WI38 (cell line): ENCODE results near the gene ANG.
"Not testable (repeated sequence)": the region's sequence is repeated elsewhere in the genome, so short reads cannot be mapped to it uniquely, and the experiment has no call there.

ENCODE experiments used
- H3K4me3 ChIP-seq: 2 replicates; pipeline ENCODE4 v1.5.1; 2011; ENCODE audit warnings: low read depth, mild to moderate bottlenecking, control low read depth, low read length
- CTCF ChIP-seq: IDR thresholded peaks from 2 replicates; pipeline ENCODE4 v1.5.1; 2012; ENCODE audit warnings: low read depth, mild to moderate bottlenecking, control low read depth, low read length

ANG gene

GRCh38 chr14:20662968-20663732, 25.4 kb upstream of the ANG start:
- TF ChIP-seq CTCF, result no peak
- peak overlapping the region; percentile 10; the same call in 1 of the 2 replicates for H3K4me3 ChIP-seq

- not testable (repeated sequence) for H3K4me3 ChIP-seq
Observed at GRCh38 chr14:20666400-20666961, 22.1 kb upstream of the ANG start.

GRCh38 chr14:20667957-20668356, 20.6 kb upstream of the ANG start:
- H3K4me3 ChIP-seq, result no peak overlapping the region
- TF ChIP-seq CTCF, result no peak

GRCh38 chr14:20668969-20669368, 19.6 kb upstream of the ANG start:
- H3K4me3 ChIP-seq, result no peak overlapping the region
- no peak for TF ChIP-seq CTCF

GRCh38 chr14:20671597-20672283, 16.8 kb upstream of the ANG start:
- TF ChIP-seq CTCF, result no peak
- no peak overlapping the region for H3K4me3 ChIP-seq

- no peak overlapping the region for H3K4me3 ChIP-seq
- no peak for TF ChIP-seq CTCF
Observed at GRCh38 chr14:20675669-20676068, 12.9 kb upstream of the ANG start.

GRCh38 chr14:20676072-20676471, 12.5 kb upstream of the ANG start:
- H3K4me3 ChIP-seq, result no peak overlapping the region

More at GRCh38 chr14:20676072-20676471, 12.5 kb upstream of the ANG start:
- TF ChIP-seq CTCF, result no peak
